HL-60 (cell line): ENCODE measurements around the gene SPRY2.

Experiments used
- CTCF ChIP-seq: IDR thresholded peaks from one replicate; pipeline ENCODE4 v1.5.1; 2011; ENCODE audit warnings: low read length, control low read depth, inconsistent platforms; ENCODE audit not compliant: insufficient read depth
- GABPA ChIP-seq: IDR thresholded peaks from 2 replicates; pipeline ENCODE4 v1.6.1; 2012; ENCODE audit warnings: low read depth
- POLR2AphosphoS5 ChIP-seq: IDR thresholded peaks from 2 replicates; pipeline ENCODE4 v1.6.1; 2012; ENCODE audit warnings: low read depth
- REST ChIP-seq: IDR thresholded peaks from 2 replicates; pipeline ENCODE4 v1.6.1; 2012; ENCODE audit warnings: low read depth; ENCODE audit not compliant: insufficient replicate concordance

- no peak for TF ChIP-seq CTCF
- no peak for TF ChIP-seq REST
- TF ChIP-seq POLR2AphosphoS5, result no peak
- TF ChIP-seq GABPA, result no peak
Observed at GRCh38 chr13:80374444-80374843, 33.5 kb upstream of the SPRY2 start.
